ENCODE data around the gene CALR. TPM values are rescaled to one million over a fixed set of nuclear protein-coding genes. Genes with fewer than 3 reads are reported as not detected.

Gene CALR
- polyA plus RNA-seq, 1 of the 3 experiments (the other 2 are of a cell fraction): 1,334 TPM

GRCh38 chr19:12983542-12984142, 45.2 kb downstream of the CALR start:
- H3K27me3 ChIP-seq (ENCODE audit: insufficient read depth): no peaks in the 10 kb centered on the region
- peak overlapping the region in 1 of 2 experiments; percentile 2; a peak in 1 of 4 replicates for H3K27ac ChIP-seq (ENCODE audit: low read depth in 2 of 2, low read length in 1 of 2)
- peak; percentile 98 for DNase-seq
- peak overlapping the region; percentile 83; the same call in 1 of the 2 replicates for H2AFZ ChIP-seq (ENCODE audit: low read depth)
- no peaks in the 10 kb centered on the region for H3K79me2 ChIP-seq (ENCODE audit: insufficient read depth)
- H3K9ac ChIP-seq: peak overlapping the region; percentile 67
- H3K4me3 ChIP-seq (ENCODE audit: low read depth in 2 of 2, low read length in 1 of 2): peak overlapping the region; percentile 34 to 39; a peak in 3 of 4 replicates
- H3K9me3 ChIP-seq: no peaks in the 10 kb centered on the region
- H4K20me1 ChIP-seq (ENCODE audit: insufficient read depth): no peaks in the 10 kb centered on the region
- H3K4me1 ChIP-seq (ENCODE audit: control insufficient read depth in 1 of 2, insufficient read depth in 2 of 2, low read depth in 1 of 2, low read length in 1 of 2): peaks cover 0 to 8% of the 10 kb centered on the region in 2 experiments; a peak in 1 of 4 replicates
- no peaks in the 10 kb centered on the region for H3F3A ChIP-seq (replicated peaks; ENCODE audit: insufficient read depth)
- 18% methylated on average over 29 of the region's 51 CpGs for WGBS (ENCODE audit: low lambda C conversion rate)
- peak overlapping the region; percentile 66 for H3K4me2 ChIP-seq
- no peaks in the 10 kb centered on the region for H3K9me2 ChIP-seq
- POLR2A ChIA-PET: interaction anchor here (1.0 kb wide), 3 partner anchors 74 to 78 kb away, joined by 3 to 6 read pairs (median 3); no protein-coding TSS in a partner anchor
- CTCF ChIA-PET: interaction anchor here (0.6 to 24.6 kb wide), 22 partner anchors 9 to 180 kb away, joined by 3 to 603 read pairs (median 7); partner anchors contain the start of gene NFIX
- no peaks in the 10 kb centered on the region for H3K36me3 ChIP-seq (replicated peaks in 1 of 2; ENCODE audit: control insufficient read depth in 1 of 2, insufficient read depth in 2 of 2, low read length in 1 of 2)
- peak; percentile 82 for TF ChIP-seq RAD21 (IDR thresholded peaks at IDR 0.05; ENCODE audit: low read length)
- peak; percentile 96 for TF ChIP-seq SMC3 (IDR thresholded peaks at IDR 0.05; ENCODE audit: low read depth, low read length)
- TF ChIP-seq MXI1 (IDR thresholded peaks at IDR 0.05; ENCODE audit: low read depth, low read length): peak; percentile 72; the same call in 1 of the 2 replicates
- TF ChIP-seq CTCF (IDR thresholded peaks at IDR 0.05): peak; percentile 88
- peak; percentile 52 for TF ChIP-seq NRF1 (IDR thresholded peaks at IDR 0.05; ENCODE audit: low read depth, low read length)
- TF ChIP-seq USF2 (IDR thresholded peaks at IDR 0.05; ENCODE audit: borderline replicate concordance, low read depth, low read length): no peak
- no peak for TF ChIP-seq GABPA (IDR thresholded peaks at IDR 0.05; ENCODE audit: low read depth)

GRCh38 chr19:12984143-12984627, 45.8 kb downstream of the CALR start:
- 65% methylated on average over 3 of the region's 3 CpGs for WGBS (ENCODE audit: low lambda C conversion rate)
- DNase-seq: no peak
- POLR2A ChIA-PET: interaction anchor here (1.0 kb wide), 1 partner anchor 77 kb away, joined by 6 read pairs; no protein-coding TSS in a partner anchor
- TF ChIP-seq ELF1 (IDR thresholded peaks at IDR 0.05) (no peak), PBX3 (IDR thresholded peaks at IDR 0.05) (no peak), MXI1 (IDR thresholded peaks at IDR 0.05; ENCODE audit: low read depth, low read length) (no peak), CHD2 (IDR thresholded peaks at IDR 0.05; ENCODE audit: low read length, partially characterized antibody) (no peak), RCOR1 (IDR thresholded peaks at IDR 0.05; ENCODE audit: low read length) (no peak), CTCF (IDR thresholded peaks at IDR 0.05) (no peak), IRF3 (IDR thresholded peaks at IDR 0.05; ENCODE audit: low read depth, low read length) (no peak), EP300 (IDR thresholded peaks at IDR 0.05; ENCODE audit: borderline replicate concordance in 1 of 2, low read depth in 1 of 2, low read length in 1 of 2) (no peak), TCF12 (IDR thresholded peaks at IDR 0.05) (no peak), GATA2 (CRISPR knock-in tag; IDR thresholded peaks at IDR 0.05) (no peak), RAD21 (IDR thresholded peaks at IDR 0.05; ENCODE audit: low read length) (no peak), MAX (IDR thresholded peaks at IDR 0.05; ENCODE audit: low read depth) (no peak), TAF1 (IDR thresholded peaks at IDR 0.05; ENCODE audit: borderline replicate concordance, low read depth, low read length) (no peak), YY1 (IDR thresholded peaks at IDR 0.05; ENCODE audit: low read depth) (no peak)

More at GRCh38 chr19:12984143-12984627, 45.8 kb downstream of the CALR start:
- Histone ChIP-seq H3K27ac (ENCODE audit: low read depth in 2 of 2, low read length in 1 of 2) (no peak overlapping the region), H3K9me3 (no peaks in the 10 kb centered on the region), H3K9ac (no peak overlapping the region), H3K9me2 (no peaks in the 10 kb centered on the region), H3K4me1 (ENCODE audit: control insufficient read depth in 1 of 2, insufficient read depth in 2 of 2, low read depth in 1 of 2, low read length in 1 of 2) (peaks cover 0 to 8% of the 10 kb centered on the region in 2 experiments; a peak in 1 of 4 replicates), H3K36me3 (replicated peaks in 1 of 2; ENCODE audit: control insufficient read depth in 1 of 2, insufficient read depth in 2 of 2, low read length in 1 of 2) (no peaks in the 10 kb centered on the region), H3K79me2 (ENCODE audit: insufficient read depth) (no peaks in the 10 kb centered on the region), H3K4me2 (no peak overlapping the region), H3K4me3 (ENCODE audit: low read depth in 2 of 2, low read length in 1 of 2) (no peak overlapping the region), H3K27me3 (ENCODE audit: insufficient read depth) (no peaks in the 10 kb centered on the region), H2AFZ (ENCODE audit: low read depth) (no peak overlapping the region), H3F3A (replicated peaks; ENCODE audit: insufficient read depth) (no peaks in the 10 kb centered on the region), H4K20me1 (ENCODE audit: insufficient read depth) (no peaks in the 10 kb centered on the region)
- CTCF ChIA-PET: interaction anchor here (0.6 to 24.6 kb wide), 22 partner anchors 7 to 179 kb away, joined by 3 to 603 read pairs (median 8); partner anchors contain the start of gene NFIX

Measured in SK-N-SH (cell line).